Muscle layer of colon (tissue), 2 donors: ENCODE measurements around the gene FRMD8.
A peak's percentile ranks its signal among the peaks of the same experiment; 100 is the strongest.
"Not testable (repeated sequence)": the region's sequence is repeated elsewhere in the genome, so short reads cannot be mapped to it uniquely, and the experiment has no call there.

Source experiments
- H3K27ac ChIP-seq: one replicate; pipeline ENCODE4 v1.7.0; 2013; ENCODE audit warnings: low read depth, mild to moderate bottlenecking, low read length, moderate library complexity
- H3K27me3 ChIP-seq, 2 donors: one replicate each; pipeline ENCODE4 v1.7.0; 2013; ENCODE audit warnings: low read length in 2 of 2, mild to moderate bottlenecking in 2 of 2; ENCODE audit not compliant: insufficient read depth in 2 of 2, control insufficient read depth in 1 of 2
- H3K36me3 ChIP-seq: one replicate; pipeline ENCODE4 v1.7.0; 2013; ENCODE audit warnings: mild to moderate bottlenecking, low read length; ENCODE audit not compliant: insufficient read depth
- H3K4me1 ChIP-seq: one replicate; pipeline ENCODE4 v1.7.0; 2013; ENCODE audit warnings: mild to moderate bottlenecking, low read length; ENCODE audit not compliant: insufficient read depth
- H3K4me3 ChIP-seq, 2 donors: one replicate each; pipeline ENCODE4 v1.7.0; 2013; ENCODE audit warnings: low read length in 2 of 2, low read depth in 1 of 2, mild to moderate bottlenecking in 1 of 2, moderate library complexity in 1 of 2
- H3K9ac ChIP-seq: one replicate; pipeline ENCODE4 v1.7.0; 2013; ENCODE audit warnings: low read length
- H3K9me3 ChIP-seq: one replicate; pipeline ENCODE4 v1.7.0; 2013; ENCODE audit warnings: mild to moderate bottlenecking, low read length
- donor health status: abdominal sarcoma.
- donor health status: Adenocarcinoma of cecum.

Gene FRMD8

GRCh38 chr11:65446446-65447277, 60.2 kb downstream of the FRMD8 start:
- no peaks in the 10 kb centered on the region for H3K9me3 ChIP-seq
- no peaks in the 10 kb centered on the region for H3K27me3 ChIP-seq
- no peak overlapping the region for H3K27ac ChIP-seq
- no peak overlapping the region for H3K4me3 ChIP-seq
- no peak overlapping the region for H3K9ac ChIP-seq
- peaks cover 54% of the 10 kb centered on the region for H3K36me3 ChIP-seq
- H3K4me1 ChIP-seq: peaks cover 31% of the 10 kb centered on the region

DNA sequence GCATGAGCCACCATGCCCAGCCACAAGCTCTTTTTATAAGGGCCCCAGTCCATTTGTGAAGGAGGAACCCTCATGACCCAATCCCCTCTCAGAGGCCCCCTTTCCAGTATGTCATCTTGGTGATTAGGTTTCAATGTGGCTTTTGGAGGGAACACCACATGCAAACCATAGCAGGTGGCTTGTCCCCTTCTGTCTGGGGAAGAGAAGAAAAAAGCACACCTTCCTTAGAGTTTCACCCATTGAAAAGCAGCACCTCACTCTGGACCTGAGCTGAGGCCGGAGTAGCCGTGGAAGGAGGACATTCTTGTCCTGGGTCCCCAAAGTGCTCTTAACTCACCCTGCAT, 61.6 kb downstream of the FRMD8 start:
- Histone ChIP-seq H3K4me1 (peaks cover 18% of the 10 kb centered on the region), H3K27me3 (no peaks in the 10 kb centered on the region), H3K27ac (no peak overlapping the region), H3K9me3 (no peaks in the 10 kb centered on the region), H3K4me3 (no peak overlapping the region), H3K9ac (no peak overlapping the region), H3K36me3 (peaks cover 40% of the 10 kb centered on the region)

- Histone ChIP-seq H3K9ac (no peak overlapping the region), H3K9me3 (no peaks in the 10 kb centered on the region), H3K36me3 (peaks cover 35% of the 10 kb centered on the region), H3K27ac (no peak overlapping the region), H3K4me1 (peaks cover 13% of the 10 kb centered on the region), H3K4me3 (no peak overlapping the region), H3K27me3 (no peaks in the 10 kb centered on the region)
These were observed 62.1 kb downstream of the FRMD8 start for GRCh38 chr11:65448418-65449105.

GRCh38 chr11:65451301-65451700, 64.9 kb downstream of the FRMD8 start:
- not testable (repeated sequence) for H3K36me3 ChIP-seq, H3K27me3 ChIP-seq, H3K4me1 ChIP-seq, H3K9me3 ChIP-seq, H3K27ac ChIP-seq, H3K4me3 ChIP-seq, H3K9ac ChIP-seq

DNA sequence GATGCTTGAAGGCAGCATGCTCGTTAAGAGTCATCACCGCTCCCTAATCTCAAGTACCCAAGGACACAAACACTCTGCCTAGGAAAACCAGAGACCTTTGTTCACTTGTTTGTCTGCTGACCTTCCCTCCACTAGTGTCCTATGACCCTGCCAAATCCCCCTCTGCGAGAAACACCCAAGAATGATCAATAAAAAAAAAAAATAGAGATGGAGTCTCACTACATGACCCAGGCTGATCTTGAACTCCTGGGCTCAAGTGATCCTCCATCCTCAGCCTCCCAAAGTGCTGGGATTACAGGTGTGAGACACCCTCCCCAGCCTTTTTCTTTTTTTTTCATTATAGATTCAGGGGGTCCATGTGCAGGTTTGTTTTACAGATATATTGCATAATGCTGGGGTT, 65.8 kb downstream of the FRMD8 start:
- not testable (repeated sequence) for H3K9ac ChIP-seq, H3K27ac ChIP-seq, H3K4me1 ChIP-seq, H3K4me3 ChIP-seq, H3K27me3 ChIP-seq, H3K36me3 ChIP-seq, H3K9me3 ChIP-seq

- Histone ChIP-seq H3K27ac (no peak overlapping the region), H3K27me3 (no peaks in the 10 kb centered on the region), H3K4me1 (peaks cover 7% of the 10 kb centered on the region), H3K4me3 (no peak overlapping the region), H3K36me3 (no peaks in the 10 kb centered on the region), H3K9me3 (no peaks in the 10 kb centered on the region), H3K9ac (no peak overlapping the region)
These were observed 66.5 kb downstream of the FRMD8 start for GRCh38 chr11:65452806-65453490.

DNA sequence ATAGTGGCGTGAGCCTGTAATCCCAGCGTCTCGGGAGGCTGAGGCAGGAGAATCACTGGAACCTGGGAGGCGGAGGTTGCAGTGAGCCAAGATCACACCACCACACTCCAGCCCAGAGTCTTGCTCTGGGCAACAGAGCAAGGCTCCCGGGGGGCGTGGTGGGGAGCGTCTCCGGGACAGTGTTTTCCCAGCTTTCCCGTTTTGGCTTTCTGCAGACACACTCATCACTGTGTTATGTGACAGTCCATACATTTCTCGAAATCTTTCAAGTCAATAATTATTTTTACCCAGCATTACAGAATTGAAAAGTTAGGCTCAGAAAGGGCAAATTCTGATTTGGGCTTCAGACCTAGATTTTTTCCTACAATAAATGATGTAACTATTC, 67.9 kb downstream of the FRMD8 start:
- peak overlapping the region; percentile 73 for H3K9ac ChIP-seq
- no peaks in the 10 kb centered on the region for H3K36me3 ChIP-seq
- H3K4me3 ChIP-seq: peak overlapping the region in 1 of 2 donors; percentile 77

GRCh38 chr11:65454696-65455456, 68.4 kb downstream of the FRMD8 start:
- Histone ChIP-seq H3K4me3 (peak overlapping the region; percentile 39 to 77), H3K4me1 (peaks cover 7% of the 10 kb centered on the region), H3K36me3 (no peaks in the 10 kb centered on the region), H3K9me3 (no peaks in the 10 kb centered on the region), H3K9ac (peak overlapping the region; percentile 73), H3K27me3 (no peaks in the 10 kb centered on the region), H3K27ac (peak overlapping the region; percentile 62)

More for the DNA sequence above, 67.9 kb downstream of the FRMD8 start:
- H3K27ac ChIP-seq: peak overlapping the region; percentile 62
- H3K27me3 ChIP-seq: no peaks in the 10 kb centered on the region
- H3K4me1 ChIP-seq: peaks cover 7% of the 10 kb centered on the region
- no peaks in the 10 kb centered on the region for H3K9me3 ChIP-seq

DNA sequence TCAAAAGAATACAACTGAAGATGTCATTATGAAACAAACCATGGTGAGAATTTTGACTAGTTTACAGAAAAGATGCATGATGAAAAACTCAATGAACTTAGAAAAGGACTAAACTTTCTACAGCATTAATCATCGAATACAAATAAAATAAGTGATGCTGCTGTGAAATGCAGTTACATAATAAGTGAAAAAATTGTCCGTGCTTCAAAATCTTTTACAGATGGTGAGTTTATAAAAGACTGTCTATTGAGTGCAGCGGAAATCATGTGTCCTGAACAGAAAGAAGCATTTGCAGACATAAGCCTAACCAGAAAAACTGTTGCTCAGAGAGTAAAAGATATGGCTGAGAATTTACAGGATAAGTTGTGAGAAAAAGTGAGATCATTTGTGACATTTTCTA, 70.0 kb downstream of the FRMD8 start:
- H3K4me1 ChIP-seq: peaks cover 7% of the 10 kb centered on the region
- H3K9me3 ChIP-seq: no peaks in the 10 kb centered on the region
- H3K36me3 ChIP-seq: no peaks in the 10 kb centered on the region
- H3K27ac ChIP-seq: no peak overlapping the region
- no peak overlapping the region for H3K9ac ChIP-seq
- no peaks in the 10 kb centered on the region for H3K27me3 ChIP-seq
- no peak overlapping the region for H3K4me3 ChIP-seq

GRCh38 chr11:65459552-65459951, 73.1 kb downstream of the FRMD8 start:
- peaks cover 5% of the 10 kb centered on the region for H3K4me1 ChIP-seq
- H3K27me3 ChIP-seq: no peaks in the 10 kb centered on the region
- H3K36me3 ChIP-seq: no peaks in the 10 kb centered on the region
- no peak overlapping the region for H3K27ac ChIP-seq
- no peaks in the 10 kb centered on the region for H3K9me3 ChIP-seq
- no peak overlapping the region for H3K9ac ChIP-seq
- H3K4me3 ChIP-seq: no peak overlapping the region
